Right lobe of liver (tissue), 6 donors: ENCODE results near the gene ST7. TPM values are rescaled to one million over a fixed set of nuclear protein-coding genes. Genes with fewer than 3 reads are reported as not detected.

Experiments
- ATAC-seq, 4 donors: fragments of 200-7000 bp; cut with Tn5 transposase; one replicate each; pipeline ENCODE4 v1.9.1; 2020; ENCODE audit warnings: mild to moderate bottlenecking in 4 of 4, moderate library complexity in 4 of 4
- DNase-seq, 3 donors: peaks; one replicate each; pipeline ENCODE4 v3.0.0-alpha.2; 2020
- H3K27ac ChIP-seq, 3 donors: fragments of 200-600 bp; one replicate each; pipeline ENCODE4 v1.8.0; 2022
- H3K27me3 ChIP-seq, 2 donors: fragments of 200-600 bp; one replicate each; pipeline ENCODE4 v1.8.0; 2022
- H3K36me3 ChIP-seq, 4 donors: fragments of 200-600 bp; sonication (generic) in 1 of 4; one replicate each; pipeline versions ENCODE4 v1.5.1 to v1.8.0; 2017 to 2022; ENCODE audit warnings: control low read depth in 1 of 4
- H3K4me1 ChIP-seq, 4 donors: fragments of 200-600 bp; sonication (generic) in 1 of 4; one replicate each; pipeline versions ENCODE4 v1.5.1 to v1.8.0; 2017 to 2022; ENCODE audit warnings: control low read depth in 1 of 4
- H3K4me3 ChIP-seq, 3 donors: fragments of 200-600 bp; one replicate each; pipeline ENCODE4 v1.8.0; 2022
- H3K9me3 ChIP-seq, 4 donors: fragments of 200-600 bp; sonication (generic) in 1 of 4; one replicate each; pipeline versions ENCODE4 v1.5.1 to v1.8.0; 2017 to 2022; ENCODE audit warnings: control low read depth in 1 of 4
- POLR2A ChIP-seq: fragments of 450-650 bp; IDR thresholded peaks from one replicate; pipeline ENCODE4 v1.6.1; 2017; ENCODE audit warnings: antibody characterized with exemption, mild to moderate bottlenecking
- WGBS: methylation state at CpG from one replicate; pipeline ENCODE4 v1.1.6; 2018; ENCODE audit warnings: low coverage, low lambda C conversion rate; ENCODE audit not compliant: insufficient coverage; ENCODE audit errors: missing lambda C conversion rate; 5-methylcytosine and 5-hydroxymethylcytosine counted together
- intact Hi-C, 2 donors: fragments of 100-400 bp; cut with DNase I; formaldehyde crosslinking; loops; one replicate each; pipeline versions ENCODE4 v1.11.2 to v1.14.1; 2022
- total RNA-seq, 6 experiments: library from RNA; depleted of rRNA in 2 of 6; stranded (reverse); fragments of >200 nt in 2 of 6; fragmentation: NEBNext Ultra II Directional in 3 of 6; extraction: Animal tissue kit (Norgen Biotek cat#: 25700) in 3 of 6; gene quantifications; one replicate each; pipeline versions ENCODE4 v1.1.0 to v1.2.4, GENCODE V29; 2016 to 2023
- TF ChIP-seq, protein P1 (sequence below), 4 donors: fragments of 200-600 bp in 3 of 4; fragments of 450-650 bp in 1 of 4; IDR thresholded peaks; one replicate each; pipeline versions ENCODE4 v1.5.1 to v1.8.0; 2016 to 2022; ENCODE audit warnings: antibody characterized with exemption in 4 of 4, mild to moderate bottlenecking in 2 of 4
- donor health status: DM: no; HTN: yes; CAD: no.
- donor health status: DM: no; HTN: no; CAD: no.
- donor health status: DM: no; HTN: no; CAD: no.
- donor health status: DM: no; HTN: yes; CAD: no.
- donor health status: DM: no; HTN: yes; CAD: no.

ST7 gene
- total RNA-seq, 6 experiments from 2014 or later = 17.4 to 29.9 (median 22.4) TPM

DNA sequence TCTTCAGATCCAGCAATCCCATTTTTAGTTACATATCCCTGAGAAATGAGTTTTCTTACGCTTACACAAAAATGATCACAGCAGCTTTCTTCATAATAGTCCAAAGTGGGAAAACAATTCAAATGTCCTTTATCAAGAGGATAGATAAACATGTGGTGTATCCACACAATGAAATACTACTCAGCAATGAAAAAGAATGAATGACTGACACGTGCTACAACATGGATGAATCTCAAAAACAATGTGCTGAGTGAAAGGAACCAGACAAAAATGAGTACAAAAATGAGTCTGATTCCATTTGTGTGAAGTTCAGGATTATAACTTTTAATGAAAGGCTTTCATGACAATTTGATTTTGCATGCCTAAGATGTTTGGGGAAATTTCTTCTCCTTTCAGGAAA lies 230.4 kb downstream of the ST7 start:
- 100% methylated on average over 2 of the region's 2 CpGs for WGBS
- no peaks in the 10 kb centered on the region for H3K27me3 ChIP-seq
- H3K27ac ChIP-seq = no peak overlapping the region
- TF ChIP-seq POLR2A = no peak
- TF ChIP-seq, protein P1, sequence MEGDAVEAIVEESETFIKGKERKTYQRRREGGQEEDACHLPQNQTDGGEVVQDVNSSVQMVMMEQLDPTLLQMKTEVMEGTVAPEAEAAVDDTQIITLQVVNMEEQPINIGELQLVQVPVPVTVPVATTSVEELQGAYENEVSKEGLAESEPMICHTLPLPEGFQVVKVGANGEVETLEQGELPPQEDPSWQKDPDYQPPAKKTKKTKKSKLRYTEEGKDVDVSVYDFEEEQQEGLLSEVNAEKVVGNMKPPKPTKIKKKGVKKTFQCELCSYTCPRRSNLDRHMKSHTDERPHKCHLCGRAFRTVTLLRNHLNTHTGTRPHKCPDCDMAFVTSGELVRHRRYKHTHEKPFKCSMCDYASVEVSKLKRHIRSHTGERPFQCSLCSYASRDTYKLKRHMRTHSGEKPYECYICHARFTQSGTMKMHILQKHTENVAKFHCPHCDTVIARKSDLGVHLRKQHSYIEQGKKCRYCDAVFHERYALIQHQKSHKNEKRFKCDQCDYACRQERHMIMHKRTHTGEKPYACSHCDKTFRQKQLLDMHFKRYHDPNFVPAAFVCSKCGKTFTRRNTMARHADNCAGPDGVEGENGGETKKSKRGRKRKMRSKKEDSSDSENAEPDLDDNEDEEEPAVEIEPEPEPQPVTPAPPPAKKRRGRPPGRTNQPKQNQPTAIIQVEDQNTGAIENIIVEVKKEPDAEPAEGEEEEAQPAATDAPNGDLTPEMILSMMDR (IDR thresholded peaks at IDR 0.05) = no peak
- no peak overlapping the region for H3K4me3 ChIP-seq
- no peaks in the 10 kb centered on the region for H3K36me3 ChIP-seq
- no peaks in the 10 kb centered on the region for H3K4me1 ChIP-seq
- no peak for ATAC-seq
- intact Hi-C loops = no loop called here
- H3K9me3 ChIP-seq = no peaks in the 10 kb centered on the region
- no peak for DNase-seq

DNA sequence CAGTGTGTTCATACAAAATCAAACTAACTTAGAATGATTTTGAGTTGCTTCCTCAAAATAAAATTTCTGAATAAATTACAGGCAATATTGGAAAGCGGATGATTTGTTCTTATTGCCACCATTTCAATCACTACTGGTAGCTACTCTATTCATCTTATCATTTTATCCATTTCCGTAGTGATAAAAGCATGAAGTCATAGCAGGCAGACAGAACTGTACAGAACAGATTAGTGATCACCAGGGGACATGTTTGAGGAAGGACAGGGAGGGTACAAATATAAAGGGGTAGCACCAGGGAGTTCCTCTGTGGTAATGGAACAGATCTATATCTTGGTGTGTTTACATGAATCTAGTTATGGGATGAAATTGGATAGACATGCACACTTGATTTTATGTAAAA lies 231.1 kb downstream of the ST7 start:
- intact Hi-C loops = no loop called here
- H3K36me3 ChIP-seq = no peaks in the 10 kb centered on the region
- no peak for DNase-seq
- WGBS = 83% methylated on average over 2 of the region's 2 CpGs
- H3K4me1 ChIP-seq = no peaks in the 10 kb centered on the region
- ATAC-seq = no peak
- no peaks in the 10 kb centered on the region for H3K27me3 ChIP-seq
- no peak for TF ChIP-seq POLR2A
- TF ChIP-seq, protein P1 (IDR thresholded peaks at IDR 0.05) = no peak
- no peak overlapping the region for H3K27ac ChIP-seq
- H3K9me3 ChIP-seq = no peaks in the 10 kb centered on the region
- H3K4me3 ChIP-seq = no peak overlapping the region

DNA sequence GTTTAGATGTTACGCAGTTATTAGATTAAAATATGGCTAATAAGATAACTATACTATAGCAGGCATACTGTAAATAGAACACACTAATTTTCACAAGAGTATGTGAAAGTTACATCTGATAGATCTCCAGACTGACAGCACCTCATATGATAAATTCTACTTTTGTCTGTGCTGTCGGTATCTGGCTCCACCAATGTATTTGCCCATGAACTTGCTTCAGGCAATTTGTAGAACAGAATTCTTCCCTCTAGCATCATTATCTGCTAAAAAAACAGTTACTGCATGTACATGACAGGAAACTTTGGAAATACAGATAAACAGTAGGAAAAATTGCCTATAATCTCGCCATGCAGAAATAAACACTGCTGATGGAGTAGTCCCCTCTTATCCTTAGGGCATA lies 231.8 kb downstream of the ST7 start:
- Histone ChIP-seq H3K9me3 (no peaks in the 10 kb centered on the region), H3K27me3 (no peaks in the 10 kb centered on the region), H3K36me3 (no peaks in the 10 kb centered on the region), H3K4me1 (no peaks in the 10 kb centered on the region), H3K4me3 (no peak overlapping the region), H3K27ac (no peak overlapping the region)
- no peak for TF ChIP-seq POLR2A
- TF ChIP-seq, protein P1 (IDR thresholded peaks at IDR 0.05) = no peak
- no peak for ATAC-seq
- intact Hi-C loops = no loop called here
- no peak for DNase-seq
- WGBS = 95% methylated on average over 3 of the region's 3 CpGs

DNA sequence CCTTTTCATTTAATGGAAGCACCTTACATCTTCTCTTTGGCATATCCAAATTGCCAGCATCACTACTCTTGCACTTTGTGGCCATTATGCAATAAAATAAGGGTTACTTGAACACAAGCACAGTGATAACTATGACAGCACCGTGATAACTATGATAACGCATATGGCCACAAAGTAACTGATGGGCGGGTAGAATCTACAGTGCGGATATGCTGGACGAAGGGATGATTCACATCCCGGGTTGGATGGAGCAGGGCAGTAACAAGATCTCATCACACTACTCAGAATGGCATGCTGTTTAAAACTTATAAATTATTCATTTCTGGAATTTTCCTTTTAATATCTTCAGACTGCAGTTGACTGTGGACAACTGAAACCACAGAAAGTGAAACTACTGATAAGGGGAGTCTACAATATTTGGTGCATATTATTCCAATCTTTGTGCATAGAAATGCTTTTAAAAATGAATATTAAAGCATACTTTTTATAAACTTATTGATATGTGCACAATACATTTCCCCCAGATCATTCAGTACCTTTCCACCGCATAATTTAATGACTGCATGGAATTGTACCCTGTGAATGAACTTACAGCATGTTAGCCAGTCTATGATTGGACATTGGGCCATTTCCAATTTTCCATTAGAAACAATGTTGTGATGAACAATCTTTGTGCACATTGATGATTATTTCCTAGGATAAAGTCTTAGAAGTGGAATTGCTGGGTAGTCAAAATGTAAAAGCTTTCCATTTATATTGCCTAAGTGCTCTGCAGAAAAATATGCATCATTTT lies 233.1 kb downstream of the ST7 start:
- Histone ChIP-seq H3K27ac (no peak overlapping the region), H3K9me3 (no peaks in the 10 kb centered on the region), H3K36me3 (no peaks in the 10 kb centered on the region), H3K27me3 (no peaks in the 10 kb centered on the region), H3K4me3 (no peak overlapping the region), H3K4me1 (no peaks in the 10 kb centered on the region)
- no peak for TF ChIP-seq POLR2A
- TF ChIP-seq, protein P1 (IDR thresholded peaks at IDR 0.05) = no peak
- 82% methylated on average over 7 of the region's 7 CpGs for WGBS
- intact Hi-C loops = no loop called here
- no peak for ATAC-seq
- no peak for DNase-seq

DNA sequence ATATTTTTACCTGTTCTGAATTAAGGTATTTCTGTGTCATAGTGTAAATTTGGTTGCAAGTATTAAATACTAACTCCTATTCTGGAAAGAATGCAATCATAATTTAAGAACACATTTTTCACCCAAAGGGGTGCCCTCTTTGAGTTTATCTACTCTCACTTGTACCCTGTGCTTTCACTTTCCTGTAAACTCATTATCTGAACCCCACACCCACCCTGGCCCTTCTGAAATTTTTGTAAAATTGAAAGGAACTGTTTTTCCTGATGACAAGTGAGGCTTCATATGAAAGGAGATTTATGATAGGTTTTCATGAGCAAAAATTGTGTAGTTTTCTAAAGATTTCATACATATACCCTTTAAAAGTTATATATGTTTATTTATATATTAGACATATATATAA lies 235.1 kb downstream of the ST7 start:
- H3K36me3 ChIP-seq = no peaks in the 10 kb centered on the region
- DNase-seq (no peak), ATAC-seq (no peak)
- no peaks in the 10 kb centered on the region for H3K27me3 ChIP-seq
- H3K4me3 ChIP-seq = no peak overlapping the region
- H3K9me3 ChIP-seq = no peaks in the 10 kb centered on the region
- intact Hi-C loops = no loop called here
- no peaks in the 10 kb centered on the region for H3K4me1 ChIP-seq
- TF ChIP-seq, protein P1 (IDR thresholded peaks at IDR 0.05) = no peak
- no peak for TF ChIP-seq POLR2A
- H3K27ac ChIP-seq = no peak overlapping the region
